ENCODE measurements around the gene HPX.
A peak's percentile ranks its signal among the peaks of the same experiment; 100 is the strongest.

Gene HPX

DNA sequence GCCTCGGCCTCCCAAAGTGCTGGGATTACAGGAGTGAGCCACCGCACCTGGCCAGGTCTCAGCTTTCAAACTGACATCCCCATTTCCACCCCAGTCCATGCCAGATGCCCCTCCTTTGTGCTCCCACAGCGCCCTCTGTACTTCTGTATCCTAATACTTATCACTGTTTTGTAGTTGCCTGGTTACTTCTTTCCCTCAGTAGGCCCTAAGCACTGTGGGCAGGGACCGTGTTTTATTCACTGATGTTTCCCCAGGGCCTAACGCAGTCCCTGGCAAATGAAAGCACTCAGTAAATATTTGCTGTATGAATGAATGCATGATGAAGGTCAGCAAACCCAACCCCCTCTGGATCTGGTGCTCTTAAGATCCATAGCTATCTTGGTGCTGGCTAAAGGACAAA, 35.1 kb upstream of the HPX start:
- TF ChIP-seq, protein P1, sequence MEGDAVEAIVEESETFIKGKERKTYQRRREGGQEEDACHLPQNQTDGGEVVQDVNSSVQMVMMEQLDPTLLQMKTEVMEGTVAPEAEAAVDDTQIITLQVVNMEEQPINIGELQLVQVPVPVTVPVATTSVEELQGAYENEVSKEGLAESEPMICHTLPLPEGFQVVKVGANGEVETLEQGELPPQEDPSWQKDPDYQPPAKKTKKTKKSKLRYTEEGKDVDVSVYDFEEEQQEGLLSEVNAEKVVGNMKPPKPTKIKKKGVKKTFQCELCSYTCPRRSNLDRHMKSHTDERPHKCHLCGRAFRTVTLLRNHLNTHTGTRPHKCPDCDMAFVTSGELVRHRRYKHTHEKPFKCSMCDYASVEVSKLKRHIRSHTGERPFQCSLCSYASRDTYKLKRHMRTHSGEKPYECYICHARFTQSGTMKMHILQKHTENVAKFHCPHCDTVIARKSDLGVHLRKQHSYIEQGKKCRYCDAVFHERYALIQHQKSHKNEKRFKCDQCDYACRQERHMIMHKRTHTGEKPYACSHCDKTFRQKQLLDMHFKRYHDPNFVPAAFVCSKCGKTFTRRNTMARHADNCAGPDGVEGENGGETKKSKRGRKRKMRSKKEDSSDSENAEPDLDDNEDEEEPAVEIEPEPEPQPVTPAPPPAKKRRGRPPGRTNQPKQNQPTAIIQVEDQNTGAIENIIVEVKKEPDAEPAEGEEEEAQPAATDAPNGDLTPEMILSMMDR (conservative IDR thresholded peaks at IDR 0.05; ENCODE audit: low read length): no peak
- DNase-seq (ENCODE audit: low read depth): no peak
- H3K4me3 ChIP-seq (ENCODE audit: low read length): no peak overlapping the region

DNA sequence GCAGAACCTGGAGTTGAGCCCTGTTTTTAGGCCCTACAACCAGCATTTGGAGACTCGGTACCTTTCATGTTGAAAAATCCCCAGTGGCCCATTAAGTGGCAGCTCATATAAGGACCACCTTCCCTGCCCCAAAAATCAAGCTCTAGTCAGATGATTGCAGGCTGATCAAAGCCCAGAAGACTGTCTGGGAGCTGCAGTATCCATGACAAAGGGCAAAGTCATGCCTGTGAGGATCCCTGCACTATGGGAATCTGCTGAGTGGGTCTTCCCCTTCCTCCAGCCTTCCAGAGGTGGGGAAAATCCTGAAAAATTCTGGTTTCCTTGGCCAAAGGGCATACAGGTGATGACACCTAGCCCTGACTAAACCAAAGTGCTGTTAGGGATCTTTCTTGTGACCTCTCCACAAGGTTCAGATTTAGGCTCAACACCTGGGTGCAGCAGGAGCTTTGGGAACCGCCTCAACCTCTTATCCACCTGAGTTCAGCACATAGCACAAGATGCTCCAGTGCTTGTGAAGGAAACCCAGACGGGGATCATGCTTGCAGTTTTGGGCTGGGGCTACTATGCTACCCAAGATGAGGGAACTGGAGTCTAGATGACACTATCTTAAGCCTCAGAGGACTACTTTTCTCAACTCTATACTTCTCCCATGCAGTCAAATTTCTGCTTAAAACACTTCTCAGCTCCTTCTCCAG, 34.2 kb upstream of the HPX start:
- peak overlapping the region; percentile 72 for H3K4me3 ChIP-seq (ENCODE audit: low read length)
- DNase-seq (ENCODE audit: low read depth): no peak
- TF ChIP-seq, protein P1 (conservative IDR thresholded peaks at IDR 0.05; ENCODE audit: low read length): no peak

DNA sequence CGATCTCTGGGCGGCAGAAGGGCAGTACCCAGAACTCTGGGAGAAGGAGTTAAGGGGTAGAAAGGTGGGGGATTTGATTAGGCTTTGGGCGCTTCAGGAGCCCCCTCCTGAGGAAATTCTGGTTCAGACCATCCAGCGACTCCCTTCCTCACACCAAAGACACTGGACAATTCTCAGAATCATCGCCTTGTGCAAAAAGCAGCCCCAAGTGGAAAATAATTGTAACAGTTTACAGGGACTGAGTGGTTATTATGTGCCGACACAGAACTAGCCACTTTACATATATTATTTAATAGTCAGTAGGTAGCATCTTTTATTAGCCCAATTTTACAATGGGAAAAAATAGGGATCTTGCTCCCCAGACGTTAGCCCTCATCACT, 33.6 kb upstream of the HPX start:
- peak overlapping the region; percentile 72 for H3K4me3 ChIP-seq (ENCODE audit: low read length)
- DNase-seq (ENCODE audit: low read depth): no peak
- TF ChIP-seq, protein P1 (conservative IDR thresholded peaks at IDR 0.05; ENCODE audit: low read length): no peak

GRCh38 chr11:6473451-6474412, 32.9 kb upstream of the HPX start, which contains the start of gene TRIM3:
TRIM3 (minus strand) TSS chr11:6473941; CDS start chr11:6465695, 8,246 bp downstream.
- TF ChIP-seq, protein P1 (conservative IDR thresholded peaks at IDR 0.05; ENCODE audit: low read length): peak; percentile 51
- DNase-seq (ENCODE audit: low read depth): peak; percentile 87
- H3K4me3 ChIP-seq (ENCODE audit: low read length): peak within 1 kb of the TSS; percentile 90

GRCh38 chr11:6472934-6473333, 32.1 kb upstream of the HPX start:
- TF ChIP-seq, protein P1 (conservative IDR thresholded peaks at IDR 0.05; ENCODE audit: low read length): no peak
- DNase-seq (ENCODE audit: low read depth): no peak
- peak overlapping the region; percentile 90 for H3K4me3 ChIP-seq (ENCODE audit: low read length)

DNA sequence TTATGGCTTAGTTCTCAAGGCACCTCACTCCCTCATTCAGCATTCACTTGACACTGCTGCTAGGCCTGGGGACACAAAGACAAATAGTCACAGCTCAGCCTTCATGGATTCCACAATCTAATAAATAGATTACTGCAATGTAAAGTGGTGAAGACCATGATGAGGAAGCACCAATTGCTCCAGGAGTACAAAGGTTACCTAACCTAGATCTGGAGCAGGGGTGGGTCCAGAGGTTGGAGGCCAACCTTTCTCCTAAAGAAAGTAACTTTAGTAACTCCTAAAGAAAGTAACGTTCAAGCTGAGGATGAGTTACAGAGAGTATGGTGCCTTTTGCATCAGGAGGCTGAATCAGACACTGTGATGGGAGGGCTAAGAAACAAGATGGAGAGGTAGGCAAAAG, 28.8 kb upstream of the HPX start:
- DNase-seq (ENCODE audit: low read depth): no peak
- TF ChIP-seq, protein P1 (conservative IDR thresholded peaks at IDR 0.05; ENCODE audit: low read length): no peak
- H3K4me3 ChIP-seq (ENCODE audit: low read length): no peak overlapping the region
